AG10803 (cell line): Measurements from ENCODE around the gene CD36.
A peak's percentile ranks its signal among the peaks of the same experiment; 100 is the strongest.

ENCODE experiments used
- DNase-seq: peaks from one replicate; pipeline ENCODE4 v3.0.0; 2010; ENCODE audit warnings: low read depth
- H3K4me3 ChIP-seq: 2 replicates; pipeline ENCODE4 v1.5.1; 2011; ENCODE audit warnings: mild to moderate bottlenecking, low read length, control low read depth
- TF ChIP-seq, protein P1 (sequence below): conservative IDR thresholded peaks from 2 replicates; pipeline ENCODE4 v1.5.1; 2011; ENCODE audit warnings: mild to moderate bottlenecking, low read length, control low read depth, inconsistent platforms

The CD36 gene

DNA sequence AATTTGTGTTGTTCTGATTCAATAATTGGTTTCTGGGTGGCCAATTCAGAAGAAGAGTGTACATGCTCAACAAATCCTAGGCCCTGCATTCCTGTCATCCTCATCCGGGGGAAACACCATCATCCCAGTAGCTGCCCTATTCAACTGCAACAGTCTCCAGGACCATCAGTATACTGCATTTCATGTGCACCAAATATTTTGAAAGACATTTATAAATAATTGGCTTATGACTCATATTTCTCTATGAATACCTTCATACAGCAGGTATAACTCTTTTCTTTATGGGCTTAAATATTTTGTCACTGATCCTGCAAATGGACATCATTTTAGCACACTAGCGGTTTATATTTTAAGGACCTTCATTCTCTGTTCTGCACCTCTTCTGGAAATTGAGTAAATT lies 38.0 kb downstream of the CD36 start:
- H3K4me3 ChIP-seq = no peak overlapping the region
- TF ChIP-seq, protein P1, sequence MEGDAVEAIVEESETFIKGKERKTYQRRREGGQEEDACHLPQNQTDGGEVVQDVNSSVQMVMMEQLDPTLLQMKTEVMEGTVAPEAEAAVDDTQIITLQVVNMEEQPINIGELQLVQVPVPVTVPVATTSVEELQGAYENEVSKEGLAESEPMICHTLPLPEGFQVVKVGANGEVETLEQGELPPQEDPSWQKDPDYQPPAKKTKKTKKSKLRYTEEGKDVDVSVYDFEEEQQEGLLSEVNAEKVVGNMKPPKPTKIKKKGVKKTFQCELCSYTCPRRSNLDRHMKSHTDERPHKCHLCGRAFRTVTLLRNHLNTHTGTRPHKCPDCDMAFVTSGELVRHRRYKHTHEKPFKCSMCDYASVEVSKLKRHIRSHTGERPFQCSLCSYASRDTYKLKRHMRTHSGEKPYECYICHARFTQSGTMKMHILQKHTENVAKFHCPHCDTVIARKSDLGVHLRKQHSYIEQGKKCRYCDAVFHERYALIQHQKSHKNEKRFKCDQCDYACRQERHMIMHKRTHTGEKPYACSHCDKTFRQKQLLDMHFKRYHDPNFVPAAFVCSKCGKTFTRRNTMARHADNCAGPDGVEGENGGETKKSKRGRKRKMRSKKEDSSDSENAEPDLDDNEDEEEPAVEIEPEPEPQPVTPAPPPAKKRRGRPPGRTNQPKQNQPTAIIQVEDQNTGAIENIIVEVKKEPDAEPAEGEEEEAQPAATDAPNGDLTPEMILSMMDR = no peak
- DNase-seq = no peak

GRCh38 chr7:80677629-80678028 lies 39.2 kb downstream of the CD36 start:
- no peak overlapping the region for H3K4me3 ChIP-seq
- DNase-seq = no peak
- TF ChIP-seq, protein P1 = no peak

DNA sequence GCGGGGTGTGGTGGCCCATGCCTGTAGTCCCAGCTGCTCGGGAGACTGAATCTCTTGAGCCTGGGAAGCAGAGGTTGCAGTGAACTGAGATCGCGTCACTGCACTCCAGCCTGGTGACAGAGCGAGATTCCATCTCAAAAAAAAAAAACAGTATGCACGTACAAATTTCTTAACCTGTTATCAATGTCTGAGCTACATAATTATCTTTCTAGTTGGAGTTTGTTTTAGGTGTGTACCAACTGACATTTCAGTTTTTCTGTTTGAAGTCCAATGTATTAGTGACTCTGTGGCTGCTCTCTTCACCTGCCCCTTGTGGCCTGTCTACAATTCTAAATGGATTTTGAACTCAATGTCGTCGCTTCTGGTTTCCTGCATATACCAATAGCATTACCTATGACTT lies 40.3 kb downstream of the CD36 start:
- TF ChIP-seq, protein P1 = no peak
- no peak overlapping the region for H3K4me3 ChIP-seq
- no peak for DNase-seq

DNA sequence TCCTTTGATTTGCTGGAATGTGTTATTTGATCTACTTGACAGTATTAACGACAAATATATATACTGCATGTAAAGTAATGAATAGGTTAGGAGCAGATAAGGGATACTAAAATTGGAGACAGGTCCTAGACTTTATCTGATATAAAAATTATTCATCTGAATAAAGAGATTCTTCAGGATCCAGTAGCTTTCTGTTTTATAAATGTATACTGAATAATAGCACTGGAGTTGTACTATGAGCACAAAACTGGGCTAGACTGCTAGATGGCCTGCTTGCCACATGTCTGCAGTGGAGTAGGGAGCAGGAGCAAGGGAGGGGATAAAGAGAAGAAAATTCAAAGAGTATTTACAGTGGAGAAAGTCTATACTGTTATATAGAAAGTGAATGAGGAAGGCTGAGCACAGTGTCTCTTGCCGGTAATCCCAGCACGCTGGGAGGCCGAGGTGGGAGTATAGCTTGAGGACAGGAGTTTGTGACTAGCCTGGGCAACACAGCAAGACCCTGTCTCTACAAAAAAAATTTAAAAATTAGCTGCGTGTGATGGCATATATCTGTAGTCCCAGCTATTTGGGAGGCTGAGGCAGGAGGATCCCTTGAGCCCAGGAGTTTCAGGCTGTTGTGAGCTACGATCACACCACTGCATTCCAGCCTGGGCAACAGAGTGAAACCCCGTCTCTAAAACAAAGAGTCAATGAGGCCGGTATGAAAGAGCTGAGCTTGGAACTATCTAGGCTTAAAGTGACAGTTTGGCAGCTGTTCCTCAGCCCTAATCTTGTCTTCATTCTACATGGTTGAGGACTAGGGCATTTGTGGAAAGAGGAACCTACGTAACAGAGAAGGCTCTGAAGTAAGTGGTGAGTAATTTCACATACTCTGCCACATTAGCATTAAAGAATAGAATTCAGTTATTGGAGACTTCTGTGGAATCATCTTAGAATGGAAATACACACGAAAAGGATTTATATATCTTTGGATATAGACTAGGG lies 41.8 kb downstream of the CD36 start:
- no peak overlapping the region for H3K4me3 ChIP-seq
- no peak for DNase-seq
- TF ChIP-seq, protein P1 = no peak

DNA sequence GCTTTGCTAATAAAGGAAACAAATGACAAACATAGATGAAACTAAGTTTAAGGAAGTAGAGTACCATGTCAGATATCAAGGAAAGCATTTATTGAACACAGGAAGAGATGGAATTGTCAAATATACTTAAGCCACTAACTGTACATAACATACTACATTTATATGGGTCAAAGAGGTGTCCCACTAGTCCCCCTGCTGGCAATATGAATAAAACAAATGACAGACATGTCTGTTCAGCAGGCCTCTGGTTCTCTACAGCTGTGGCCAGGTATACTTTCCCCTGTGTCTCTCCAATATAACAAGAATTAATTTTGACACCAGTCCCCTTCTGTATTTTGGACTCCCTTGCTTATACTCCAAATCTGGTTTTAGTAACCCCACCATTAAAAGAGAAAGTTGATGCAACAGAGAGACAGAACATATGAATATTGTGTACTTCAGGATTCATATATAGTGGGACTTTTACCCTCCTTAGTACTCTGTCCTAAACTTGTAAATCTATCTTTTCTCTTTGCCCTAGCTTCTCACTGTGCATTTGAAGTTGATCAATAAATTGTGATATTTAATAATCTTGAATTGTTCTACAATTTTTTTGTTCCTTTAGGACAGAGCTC lies 42.9 kb downstream of the CD36 start:
- H3K4me3 ChIP-seq = no peak overlapping the region
- TF ChIP-seq, protein P1 = peak; percentile 64
- peak; percentile 40 for DNase-seq

DNA sequence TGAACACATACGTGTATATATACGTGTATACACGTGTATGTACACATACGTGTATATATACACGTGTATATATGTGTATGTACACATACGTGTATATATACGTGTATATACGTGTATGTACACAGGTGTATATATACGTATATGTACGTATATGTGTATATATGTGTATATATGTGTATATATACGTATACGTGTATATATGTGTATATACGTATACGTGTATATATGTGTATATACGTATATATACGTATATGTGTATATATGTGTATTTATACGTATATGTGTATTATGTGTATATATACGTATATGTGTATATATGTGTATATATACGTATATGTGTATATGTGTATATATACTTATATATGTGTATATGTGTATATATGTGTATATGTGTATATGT lies 44.3 kb downstream of the CD36 start:
- DNase-seq = no peak
- TF ChIP-seq, protein P1 = no peak
- H3K4me3 ChIP-seq = no peak overlapping the region
